ENCODE data around the gene NBEA.
"Not testable (repeated sequence)": the region's sequence is repeated elsewhere in the genome, so short reads cannot be mapped to it uniquely, and the experiment has no call there.

The NBEA gene

GRCh38 chr13:35092251-35092650 lies 150.2 kb downstream of the NBEA start:
- no peak for DNase-seq

- no peak for DNase-seq
These were observed 150.7 kb downstream of the NBEA start for GRCh38 chr13:35092751-35093150.

GRCh38 chr13:35093356-35093755 lies 151.3 kb downstream of the NBEA start:
- DNase-seq = no peak

GRCh38 chr13:35106771-35107170 lies 164.7 kb downstream of the NBEA start:
- DNase-seq = not testable (repeated sequence)

- no peak for DNase-seq
These were observed 165.5 kb downstream of the NBEA start for GRCh38 chr13:35107535-35107934.

GRCh38 chr13:35113612-35114011 lies 171.5 kb downstream of the NBEA start:
- DNase-seq = not testable (repeated sequence)

GRCh38 chr13:35127466-35127865 lies 185.4 kb downstream of the NBEA start:
- DNase-seq = no peak

GRCh38 chr13:35129500-35129899 lies 187.4 kb downstream of the NBEA start:
- DNase-seq = no peak

GRCh38 chr13:35131471-35131870 lies 189.4 kb downstream of the NBEA start:
- no peak for DNase-seq

GRCh38 chr13:35136585-35136984 lies 194.5 kb downstream of the NBEA start:
- no peak for DNase-seq

GRCh38 chr13:35139591-35139990 lies 197.5 kb downstream of the NBEA start:
- no peak for DNase-seq

- no peak for DNase-seq
These were observed 198.3 kb downstream of the NBEA start for GRCh38 chr13:35140321-35140720.

GRCh38 chr13:35140831-35141230 lies 198.8 kb downstream of the NBEA start:
- DNase-seq = no peak

- no peak for DNase-seq
These were observed 201.1 kb downstream of the NBEA start for GRCh38 chr13:35143123-35143522.

- no peak for DNase-seq
These were observed 202.3 kb downstream of the NBEA start for GRCh38 chr13:35144166-35144890.

GRCh38 chr13:35146686-35147085 lies 204.6 kb downstream of the NBEA start:
- DNase-seq = no peak

- no peak for DNase-seq
These were observed 215.2 kb downstream of the NBEA start for GRCh38 chr13:35157143-35157755.

GRCh38 chr13:35159041-35159440 lies 217.0 kb downstream of the NBEA start:
- DNase-seq = no peak

- DNase-seq = no peak
These were observed 218.8 kb downstream of the NBEA start for GRCh38 chr13:35160896-35161295.

GRCh38 chr13:35162420-35162819 lies 220.3 kb downstream of the NBEA start:
- DNase-seq = no peak

- no peak for DNase-seq
These were observed 221.6 kb downstream of the NBEA start for GRCh38 chr13:35163674-35164073.

GRCh38 chr13:35164324-35164932 lies 222.4 kb downstream of the NBEA start:
- no peak for DNase-seq

- DNase-seq = no peak
These were observed 223.1 kb downstream of the NBEA start for GRCh38 chr13:35165205-35165604.

GRCh38 chr13:35179494-35179893 lies 237.4 kb downstream of the NBEA start:
- no peak for DNase-seq
